Measurements from ENCODE around the gene RTRAF. TPM values are rescaled to one million over a fixed set of nuclear protein-coding genes. Genes with fewer than 3 reads are reported as not detected.

RTRAF gene
- total RNA-seq, 1 experiment from 2014 or later = 190 TPM

- TF ChIP-seq YY1 (IDR thresholded peaks at IDR 0.05; ENCODE audit: extremely low read depth, insufficient replicate concordance, low read depth, low read length) (no peak), FOSL1 (IDR thresholded peaks at IDR 0.05; ENCODE audit: low read depth) (no peak), ZFX (IDR thresholded peaks at IDR 0.05) (no peak)
Measured at GRCh38 chr14:52029881-52030280, 40.5 kb downstream of the RTRAF start (continued).

- TF ChIP-seq CTCF (IDR thresholded peaks at IDR 0.05 in 2 of 3, conservative IDR thresholded peaks at IDR 0.05 in 1 of 3; ENCODE audit: borderline replicate concordance in 1 of 3, insufficient read depth in 1 of 3, low read depth in 2 of 3, low read length in 2 of 3) (no peak), ZNF274 (IDR thresholded peaks at IDR 0.05; ENCODE audit: low read depth, low read length) (no peak), EGR1 (IDR thresholded peaks at IDR 0.05; ENCODE audit: low read depth) (no peak), ATF3 (IDR thresholded peaks at IDR 0.05) (no peak), FOSL1 (IDR thresholded peaks at IDR 0.05; ENCODE audit: low read depth) (no peak)
- Histone ChIP-seq H3K4me2 (ENCODE audit: low read length) (no peak overlapping the region), H3K27ac (ENCODE audit: low read depth, low read length) (no peak overlapping the region), H3K36me3 (ENCODE audit: control insufficient read depth in 1 of 2, insufficient read depth in 2 of 2, low read length in 2 of 2) (no peaks in the 10 kb centered on the region), H3K4me1 (ENCODE audit: control insufficient read depth in 1 of 2, insufficient read depth in 2 of 2, low read length in 2 of 2) (peaks cover 5 to 9% of the 10 kb centered on the region in 2 experiments; a peak in 2 of 4 replicates), H4K20me1 (ENCODE audit: insufficient read depth) (no peaks in the 10 kb centered on the region), H3K4me3 (replicated peaks in 1 of 2; ENCODE audit: low read depth in 1 of 2, low read length in 2 of 2) (no peak overlapping the region), H2AFZ (ENCODE audit: low read depth, low read length, poor library complexity, severe bottlenecking) (no peak overlapping the region), H3K9me2 (ENCODE audit: insufficient read depth) (no peaks in the 10 kb centered on the region), H3K79me2 (ENCODE audit: insufficient read depth, low read length) (no peaks in the 10 kb centered on the region), H3K9ac (ENCODE audit: low read length) (no peak overlapping the region), H3K27me3 (ENCODE audit: insufficient read depth, low read length) (no peaks in the 10 kb centered on the region), H3K9me3 (ENCODE audit: control insufficient read depth in 1 of 2, insufficient read depth in 1 of 2, low read depth in 1 of 2, low read length in 2 of 2) (no peaks in the 10 kb centered on the region)
- no TSS peak for BruUV-seq (replicated peaks)
- no peak for ATAC-seq
- POLR2A ChIA-PET = no interaction called here
- CTCF ChIA-PET = no interaction called here
- RAD21 ChIA-PET (ENCODE audit: low non-redundant PET in 1 of 2, low total read pairs in 2 of 2, uncharacterized antibody in 2 of 2, unreplicated experiment in 2 of 2) = no interaction called here
- no peak for DNase-seq (ENCODE audit: low read depth, low spot score)
- intact Hi-C loops (cut with micrococcal nuclease) = no loop called here
Measured at GRCh38 chr14:52031781-52032180, 42.4 kb downstream of the RTRAF start.

All from HCT116 (cell line).